B cell (primary cell): ENCODE data around the gene NUBP2. TPM values are rescaled to one million over a fixed set of nuclear protein-coding genes. Genes with fewer than 3 reads are reported as not detected.

ENCODE experiments used
- ATAC-seq: fragments of 200-7000 bp; cut with Tn5 transposase; one replicate; pipeline ENCODE4 v1.10.0; 2021; ENCODE audit warnings: low read depth, mild to moderate bottlenecking, moderate number of reproducible peaks, moderate library complexity
- CTCF ChIA-PET: fragments of 350-600 bp; sonication (Branson Sonifier 250); formaldehyde crosslinking; loops from one replicate; lab custom pipeline; 2021; ENCODE audit warnings: antibody characterized with exemption, inconsistent platforms; lab: Charles Lee
- POLR2A ChIA-PET: fragments of 350-600 bp; sonication (Branson Sonifier 250); formaldehyde crosslinking; loops from one replicate; lab custom pipeline; 2021; ENCODE audit warnings: antibody characterized with exemption; lab: Charles Lee
- DNase-seq: peaks from one replicate; pipeline ENCODE4 v3.0.0; 2013
- H2AFZ ChIP-seq: 2 replicates; pipeline ENCODE4 v1.6.1; 2012; ENCODE audit warnings: mild to moderate bottlenecking, low read depth, low read length; ENCODE audit not compliant: insufficient read depth, poor library complexity, severe bottlenecking
- H3K27ac ChIP-seq, 2 donors: 1 replicate in 1 of 2; 2 replicates in 1 of 2; pipeline ENCODE4 v1.5.1; 2012 to 2013; ENCODE audit warnings: low read length in 2 of 2, mild to moderate bottlenecking in 2 of 2, moderate library complexity in 1 of 2
- H3K27me3 ChIP-seq, 4 experiments: fragments of 200-600 bp in 1 of 4; sonication (generic) in 1 of 4; replicated peaks in 1 of 4; 1 replicate in 2 of 4; 2 replicates in 2 of 4; pipeline versions ENCODE4 v1.6.1 to v1.7.0; 2013 to 2016; ENCODE audit warnings: low read length in 3 of 4, mild to moderate bottlenecking in 2 of 4, mixed read lengths in 1 of 4, moderate library complexity in 1 of 4; ENCODE audit not compliant: insufficient read depth in 4 of 4, control insufficient read depth in 3 of 4; ENCODE audit errors: control extremely low read depth in 1 of 4
- H3K36me3 ChIP-seq, 2 experiments: replicated peaks in 1 of 2; 1 replicate in 1 of 2; 2 replicates in 1 of 2; pipeline versions ENCODE4 v1.6.1 to v1.7.1; 2013; ENCODE audit warnings: low read length in 1 of 2; ENCODE audit not compliant: insufficient read depth in 2 of 2, control insufficient read depth in 1 of 2; ENCODE audit errors: control extremely low read depth in 1 of 2, extremely low read depth in 1 of 2
- H3K4me1 ChIP-seq, 2 donors: fragments of 200-600 bp in 1 of 2; sonication (generic) in 1 of 2; 1 replicate in 1 of 2; 2 replicates in 1 of 2; pipeline versions ENCODE4 v1.5.1 to v1.6.1; 2013 to 2017; ENCODE audit warnings: low read length in 2 of 2; ENCODE audit not compliant: control insufficient read depth in 2 of 2, insufficient read depth in 2 of 2
- H3K4me2 ChIP-seq: replicated peaks from 2 replicates; pipeline ENCODE3; 2012; ENCODE audit warnings: mild to moderate bottlenecking, low read depth, low read length; ENCODE audit not compliant: poor library complexity, severe bottlenecking
- H3K4me3 ChIP-seq, 5 experiments: fragments of 200-600 bp in 1 of 5; sonication (generic) in 1 of 5; 1 replicate in 3 of 5; 2 replicates in 2 of 5; pipeline versions ENCODE4 v1.5.1 to v1.7.0; 2011 to 2016; ENCODE audit warnings: low read length in 4 of 5, mild to moderate bottlenecking in 4 of 5, low read depth in 2 of 5, control low read depth in 1 of 5, moderate library complexity in 1 of 5; ENCODE audit not compliant: insufficient read depth in 1 of 5; ENCODE audit errors: control extremely low read depth in 1 of 5, extremely low read depth in 1 of 5
- H3K79me2 ChIP-seq: fragments of 200-600 bp; sonication (generic); one replicate; pipeline ENCODE4 v1.6.0; 2016; ENCODE audit warnings: low read length; ENCODE audit not compliant: control insufficient read depth, insufficient read depth
- H3K9ac ChIP-seq: fragments of 200-600 bp; sonication (generic); 2 replicates; pipeline ENCODE4 v1.6.1; 2017; ENCODE audit warnings: mild to moderate bottlenecking, low read length, moderate library complexity
- H3K9me3 ChIP-seq, 3 donors: one replicate each; pipeline versions ENCODE4 v1.6.1 to v1.7.1; 2013; ENCODE audit warnings: low read length in 2 of 3; ENCODE audit not compliant: control insufficient read depth in 2 of 3, insufficient read depth in 1 of 3; ENCODE audit errors: control extremely low read depth in 1 of 3
- H4K20me1 ChIP-seq: 2 replicates; pipeline ENCODE4 v1.6.0; 2012; ENCODE audit warnings: mild to moderate bottlenecking, low read length; ENCODE audit not compliant: insufficient read depth, control insufficient read depth, poor library complexity, severe bottlenecking
- H3K27ac Mint-ChIP-seq: one replicate; pipeline ENCODE4 v1.8.0; 2021; ENCODE audit warnings: mixed read lengths
- H3K27me3 Mint-ChIP-seq: one replicate; pipeline ENCODE4 v1.8.0; 2021; ENCODE audit warnings: mixed read lengths
- H3K4me1 Mint-ChIP-seq: one replicate; pipeline ENCODE4 v1.8.0; 2021; ENCODE audit warnings: mixed read lengths
- H3K4me3 Mint-ChIP-seq: one replicate; pipeline ENCODE4 v1.8.0; 2021; ENCODE audit warnings: mixed read lengths
- H3K9me3 Mint-ChIP-seq: one replicate; pipeline ENCODE4 v1.8.0; 2022; ENCODE audit warnings: mixed read lengths; ENCODE audit not compliant: insufficient read depth
- EZH2 ChIP-seq: IDR thresholded peaks from 2 replicates; pipeline ENCODE4 v1.6.1; 2012; ENCODE audit warnings: borderline replicate concordance, low read depth, mild to moderate bottlenecking, moderate library complexity, low read length; ENCODE audit not compliant: insufficient read depth, poor library complexity, severe bottlenecking
- WGBS: methylation state at CpG from one replicate; pipeline ENCODE4 v1.1.5; 2013; ENCODE audit warnings: missing lambda C conversion rate; ENCODE audit not compliant: insufficient coverage; 5-methylcytosine and 5-hydroxymethylcytosine counted together
- intact Hi-C: fragments of 100-400 bp; cut with micrococcal nuclease; formaldehyde crosslinking; loops from one replicate; pipeline ENCODE4 v1.10.0; 2022
- polyA plus RNA-seq: library from polyadenylated mRNA; depleted of rRNA; stranded (reverse); fragments of >200 nt; gene quantifications from 2 replicates; pipeline ENCODE4 v1.2.3, GENCODE V29; 2012
- total RNA-seq, 2 donors: library from RNA; stranded (reverse); fragments of 120-200 nt in 1 of 2; gene quantifications; 1 replicate in 1 of 2; 2 replicates in 1 of 2; pipeline versions ENCODE4 v1.2.3 to v1.2.4, GENCODE V29; 2013 to 2022
- TF ChIP-seq, protein P1 (sequence below): fragments of 200-600 bp; IDR thresholded peaks from one replicate; pipeline ENCODE4 v1.8.0; 2022; ENCODE audit warnings: antibody characterized with exemption, mild to moderate bottlenecking

The NUBP2 gene
- total and polyA plus RNA-seq, 2 donors (not counting 1 experiment from before 2014, with no cell fraction given), result 50.2 to 71.7 TPM

DNA sequence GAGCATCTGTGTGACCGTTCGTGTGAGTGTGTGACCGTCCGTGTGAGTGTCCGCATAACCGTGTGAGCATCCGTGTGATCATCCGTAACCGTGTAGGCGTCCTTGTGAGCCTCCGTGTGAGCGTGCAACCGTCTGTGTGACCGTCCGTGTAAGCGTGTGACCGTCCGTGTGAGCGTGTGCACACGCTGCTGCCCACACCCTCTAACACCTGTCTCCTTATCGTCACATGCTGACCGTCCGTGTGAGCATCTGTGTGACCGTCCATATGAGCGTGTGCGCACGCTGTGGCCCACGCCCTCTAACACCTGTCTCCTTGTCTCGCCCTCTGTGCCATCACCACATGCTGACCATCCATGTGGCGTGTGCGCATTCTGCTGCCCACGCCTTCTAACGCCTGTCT, 42.5 kb upstream of the NUBP2 start:
- Histone ChIP-seq H2AFZ (no peak overlapping the region), H3K36me3 (peaks cover 0 to 31% of the 10 kb centered on the region in 2 experiments), H3K4me3 (no peak overlapping the region), H3K4me1 (no peaks in the 10 kb centered on the region), H3K27ac (no peak overlapping the region), H4K20me1 (peaks cover 61% of the 10 kb centered on the region), H3K9ac (no peak overlapping the region), H3K9me3 (peaks cover 0 to 42% (median 0%) of the 10 kb centered on the region in 3 donors), H3K79me2 (peaks cover 49% of the 10 kb centered on the region), H3K4me2 (no peak overlapping the region), H3K27me3 (no peaks in the 10 kb centered on the region)
- ChIA-PET CTCF (no interaction called here), POLR2A (no interaction called here)
- Mint-ChIP-seq H3K4me3 (no peak overlapping the region), H3K4me1 (no peaks in the 10 kb centered on the region), H3K27ac (no peak overlapping the region), H3K27me3 (no peaks in the 10 kb centered on the region), H3K9me3 (no peaks in the 10 kb centered on the region)
- ATAC-seq, result no peak
- intact Hi-C loops, result no loop called here
- DNase-seq, result no peak
- whole genome bisulfite sequencing, result 98% methylated on average over 33 of the region's 33 CpGs
- TF ChIP-seq, protein P1, sequence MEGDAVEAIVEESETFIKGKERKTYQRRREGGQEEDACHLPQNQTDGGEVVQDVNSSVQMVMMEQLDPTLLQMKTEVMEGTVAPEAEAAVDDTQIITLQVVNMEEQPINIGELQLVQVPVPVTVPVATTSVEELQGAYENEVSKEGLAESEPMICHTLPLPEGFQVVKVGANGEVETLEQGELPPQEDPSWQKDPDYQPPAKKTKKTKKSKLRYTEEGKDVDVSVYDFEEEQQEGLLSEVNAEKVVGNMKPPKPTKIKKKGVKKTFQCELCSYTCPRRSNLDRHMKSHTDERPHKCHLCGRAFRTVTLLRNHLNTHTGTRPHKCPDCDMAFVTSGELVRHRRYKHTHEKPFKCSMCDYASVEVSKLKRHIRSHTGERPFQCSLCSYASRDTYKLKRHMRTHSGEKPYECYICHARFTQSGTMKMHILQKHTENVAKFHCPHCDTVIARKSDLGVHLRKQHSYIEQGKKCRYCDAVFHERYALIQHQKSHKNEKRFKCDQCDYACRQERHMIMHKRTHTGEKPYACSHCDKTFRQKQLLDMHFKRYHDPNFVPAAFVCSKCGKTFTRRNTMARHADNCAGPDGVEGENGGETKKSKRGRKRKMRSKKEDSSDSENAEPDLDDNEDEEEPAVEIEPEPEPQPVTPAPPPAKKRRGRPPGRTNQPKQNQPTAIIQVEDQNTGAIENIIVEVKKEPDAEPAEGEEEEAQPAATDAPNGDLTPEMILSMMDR, result no peak
- TF ChIP-seq EZH2, result no peak

DNA sequence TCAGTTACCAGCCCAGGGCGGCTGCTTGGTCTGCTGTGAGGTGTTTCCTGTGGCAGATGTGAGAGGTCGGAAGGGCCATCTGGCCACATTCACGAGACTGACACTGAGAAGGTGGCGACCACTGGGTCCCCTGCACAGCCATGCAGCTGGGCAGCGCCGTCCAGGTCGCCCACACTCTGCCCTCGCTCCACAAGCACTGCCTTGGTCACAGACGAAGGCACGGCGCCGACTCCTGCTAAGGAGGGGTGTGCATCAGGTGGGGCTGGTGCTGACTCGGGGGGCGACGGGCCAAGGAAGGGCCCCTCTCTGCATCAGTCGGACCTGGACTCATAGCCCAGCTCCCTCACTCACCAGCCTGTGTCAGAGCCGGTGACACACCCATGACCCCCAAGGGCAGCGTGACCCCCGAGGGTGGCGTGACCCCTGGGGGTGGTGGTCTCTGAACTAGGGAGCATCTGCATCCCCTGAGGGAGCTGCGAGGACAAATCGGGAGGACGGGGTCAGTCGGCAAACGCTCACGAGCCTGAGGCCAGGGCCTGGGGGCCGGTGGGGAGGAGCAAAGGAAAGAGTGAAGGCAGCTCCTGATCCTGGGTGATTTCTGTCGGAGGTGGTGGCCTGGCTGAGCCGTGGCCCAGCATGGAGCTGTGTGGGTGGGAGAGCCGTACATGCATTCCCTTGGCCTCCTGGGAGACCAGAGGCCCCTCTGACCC, 41.8 kb upstream of the NUBP2 start:
- ATAC-seq (no peak), DNase-seq (no peak)
- intact Hi-C loops, result no loop called here
- Histone ChIP-seq H3K9ac (no peak overlapping the region), H3K27me3 (no peaks in the 10 kb centered on the region), H3K36me3 (peaks cover 0 to 38% of the 10 kb centered on the region in 2 experiments), H3K27ac (no peak overlapping the region), H2AFZ (no peak overlapping the region), H3K79me2 (peaks cover 50% of the 10 kb centered on the region), H4K20me1 (peaks cover 61% of the 10 kb centered on the region), H3K4me1 (no peaks in the 10 kb centered on the region), H3K4me3 (no peak overlapping the region), H3K9me3 (peaks cover 0 to 37% (median 0%) of the 10 kb centered on the region in 3 donors), H3K4me2 (no peak overlapping the region)
- TF ChIP-seq, protein P1, result no peak
- no peak for TF ChIP-seq EZH2
- POLR2A ChIA-PET, result no interaction called here
- Mint-ChIP-seq H3K4me1 (no peaks in the 10 kb centered on the region), H3K27ac (no peak overlapping the region), H3K9me3 (no peaks in the 10 kb centered on the region), H3K4me3 (no peak overlapping the region), H3K27me3 (no peaks in the 10 kb centered on the region)
- CTCF ChIA-PET, result no interaction called here
- 99% methylated on average over 25 of the region's 30 CpGs for WGBS
